Chondrocyte (in vitro differentiated cells): Measurements from ENCODE around the gene NAA10. TPM values are rescaled to one million over a fixed set of nuclear protein-coding genes. Genes with fewer than 3 reads are reported as not detected.
A peak's percentile ranks its signal among the peaks of the same experiment; 100 is the strongest.

Experiments used
- DNase-seq: peaks from one replicate; pipeline ENCODE4 v3.0.0; 2021; ENCODE audit warnings: mixed read lengths, low spot score
- H3K27ac Mint-ChIP-seq: one replicate; pipeline ENCODE4 v1.8.0; 2021; ENCODE audit warnings: mild to moderate bottlenecking, moderate library complexity, mixed read lengths; ENCODE audit not compliant: unreplicated experiment
- H3K27me3 Mint-ChIP-seq: 2 replicates; pipeline ENCODE4 v1.8.0; 2021; ENCODE audit warnings: low read depth, mixed read lengths
- H3K36me3 Mint-ChIP-seq: 2 replicates; pipeline ENCODE4 v1.8.0; 2021; ENCODE audit warnings: low read depth, mixed read lengths
- H3K4me1 Mint-ChIP-seq: 2 replicates; pipeline ENCODE4 v1.8.0; 2021; ENCODE audit warnings: low read depth, mild to moderate bottlenecking, mixed read lengths
- H3K4me3 Mint-ChIP-seq: one replicate; pipeline ENCODE4 v1.8.0; 2021; ENCODE audit warnings: mild to moderate bottlenecking, moderate library complexity, mixed read lengths; ENCODE audit not compliant: unreplicated experiment
- H3K9me3 Mint-ChIP-seq: 2 replicates; pipeline ENCODE4 v1.8.0; 2021; ENCODE audit warnings: low read depth, mixed read lengths
- total RNA-seq: library from RNA; stranded (reverse); gene quantifications from 3 replicates; pipeline ENCODE4 v1.2.1, GENCODE V29; 2021
- TF ChIP-seq, protein P1 (sequence below): fragments of 200-600 bp; sonication (generic); IDR thresholded peaks from 2 replicates; pipeline ENCODE4 v1.5.0; 2021; ENCODE audit warnings: antibody characterized with exemption, mild to moderate bottlenecking, moderate library complexity

The NAA10 gene
- total RNA-seq, 1 donor from 2014 or later, result 89.5 TPM

DNA sequence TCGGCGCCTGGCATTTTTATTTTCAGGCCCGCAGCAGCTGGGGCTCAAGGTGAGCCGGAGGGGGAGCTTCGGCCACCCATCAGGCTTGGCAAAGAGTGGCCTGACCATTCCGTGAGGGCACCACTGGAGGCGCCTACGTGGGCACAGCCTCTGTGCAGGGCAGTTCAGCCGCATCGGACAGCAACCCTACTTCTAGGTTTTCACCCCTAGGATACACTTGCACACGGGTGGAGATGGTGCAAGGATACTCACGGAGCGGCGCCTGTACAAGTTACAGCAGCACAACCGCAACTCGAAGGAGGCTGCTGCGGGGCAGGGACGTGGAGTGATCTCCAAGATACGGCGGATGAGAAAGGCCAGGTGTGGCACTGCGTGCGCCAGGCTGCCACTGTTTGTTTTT is 25.9 kb upstream of the NAA10 start:
- no peak for DNase-seq
- Mint-ChIP-seq H3K36me3 (peaks cover 33% of the 10 kb centered on the region), H3K4me3 (no peak overlapping the region), H3K4me1 (no peaks in the 10 kb centered on the region), H3K9me3 (no peaks in the 10 kb centered on the region), H3K27me3 (no peaks in the 10 kb centered on the region), H3K27ac (no peak overlapping the region)
- TF ChIP-seq, protein P1, sequence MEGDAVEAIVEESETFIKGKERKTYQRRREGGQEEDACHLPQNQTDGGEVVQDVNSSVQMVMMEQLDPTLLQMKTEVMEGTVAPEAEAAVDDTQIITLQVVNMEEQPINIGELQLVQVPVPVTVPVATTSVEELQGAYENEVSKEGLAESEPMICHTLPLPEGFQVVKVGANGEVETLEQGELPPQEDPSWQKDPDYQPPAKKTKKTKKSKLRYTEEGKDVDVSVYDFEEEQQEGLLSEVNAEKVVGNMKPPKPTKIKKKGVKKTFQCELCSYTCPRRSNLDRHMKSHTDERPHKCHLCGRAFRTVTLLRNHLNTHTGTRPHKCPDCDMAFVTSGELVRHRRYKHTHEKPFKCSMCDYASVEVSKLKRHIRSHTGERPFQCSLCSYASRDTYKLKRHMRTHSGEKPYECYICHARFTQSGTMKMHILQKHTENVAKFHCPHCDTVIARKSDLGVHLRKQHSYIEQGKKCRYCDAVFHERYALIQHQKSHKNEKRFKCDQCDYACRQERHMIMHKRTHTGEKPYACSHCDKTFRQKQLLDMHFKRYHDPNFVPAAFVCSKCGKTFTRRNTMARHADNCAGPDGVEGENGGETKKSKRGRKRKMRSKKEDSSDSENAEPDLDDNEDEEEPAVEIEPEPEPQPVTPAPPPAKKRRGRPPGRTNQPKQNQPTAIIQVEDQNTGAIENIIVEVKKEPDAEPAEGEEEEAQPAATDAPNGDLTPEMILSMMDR, result no peak

DNA sequence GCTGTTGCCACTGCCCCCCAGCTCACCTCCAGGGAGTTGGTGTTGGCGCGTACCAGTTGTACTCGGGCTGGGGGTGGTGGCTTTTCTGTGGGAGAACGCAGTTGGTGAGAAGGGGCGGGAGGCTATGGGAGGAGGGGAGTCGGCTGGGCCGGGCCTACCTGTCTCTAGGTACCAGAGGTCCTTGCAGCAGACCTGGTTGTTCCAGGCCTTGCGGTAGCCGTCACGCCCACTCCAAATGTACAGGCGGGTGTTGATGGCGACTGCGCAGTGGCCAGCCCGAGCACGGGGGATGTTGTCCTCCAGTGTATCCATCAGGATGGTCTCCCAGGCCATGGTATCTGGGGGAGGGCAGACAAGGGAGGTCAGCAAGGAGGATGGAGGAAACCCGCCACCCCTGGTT is 25.2 kb upstream of the NAA10 start:
- Mint-ChIP-seq H3K4me1 (no peaks in the 10 kb centered on the region), H3K27me3 (no peaks in the 10 kb centered on the region), H3K27ac (no peak overlapping the region), H3K36me3 (peaks cover 37% of the 10 kb centered on the region), H3K9me3 (no peaks in the 10 kb centered on the region), H3K4me3 (no peak overlapping the region)
- no peak for DNase-seq
- TF ChIP-seq, protein P1, result no peak

- Mint-ChIP-seq H3K27ac (no peak overlapping the region), H3K36me3 (peaks cover 39% of the 10 kb centered on the region), H3K4me1 (no peaks in the 10 kb centered on the region), H3K9me3 (no peaks in the 10 kb centered on the region), H3K4me3 (no peak overlapping the region), H3K27me3 (no peaks in the 10 kb centered on the region)
- TF ChIP-seq, protein P1, result no peak
- DNase-seq, result no peak
Observed at GRCh38 chrX:153959649-153960048, 24.8 kb upstream of the NAA10 start.

GRCh38 chrX:153958605-153959004 is 23.8 kb upstream of the NAA10 start:
- DNase-seq, result no peak
- H3K4me1 Mint-ChIP-seq, result peaks cover 2% of the 10 kb centered on the region
- peaks cover 45% of the 10 kb centered on the region for H3K36me3 Mint-ChIP-seq
- TF ChIP-seq, protein P1, result no peak
- H3K27me3 Mint-ChIP-seq, result no peaks in the 10 kb centered on the region
- H3K27ac Mint-ChIP-seq, result no peak overlapping the region
- H3K4me3 Mint-ChIP-seq, result no peak overlapping the region
- no peaks in the 10 kb centered on the region for H3K9me3 Mint-ChIP-seq

- no peak for DNase-seq
- Mint-ChIP-seq H3K4me1 (peaks cover 10% of the 10 kb centered on the region), H3K36me3 (peaks cover 47% of the 10 kb centered on the region), H3K9me3 (no peaks in the 10 kb centered on the region), H3K27me3 (no peaks in the 10 kb centered on the region), H3K4me3 (no peak overlapping the region), H3K27ac (peak overlapping the region; percentile 36)
- TF ChIP-seq, protein P1, result no peak
Observed at GRCh38 chrX:153957224-153957623, 22.4 kb upstream of the NAA10 start.
